Endodermal cell (in vitro differentiated cells): ENCODE data around the gene SH3BP1. TPM values are rescaled to one million over a fixed set of nuclear protein-coding genes. Genes with fewer than 3 reads are reported as not detected.

Experiments used
- DNase-seq: peaks from one replicate; pipeline ENCODE4 v3.0.0-alpha.2; 2017
- H3K27ac ChIP-seq: 2 replicates; pipeline ENCODE4 v1.5.1; 2013; ENCODE audit warnings: mild to moderate bottlenecking, low read depth, low read length, moderate library complexity
- H3K27me3 ChIP-seq: 2 replicates; pipeline ENCODE4 v1.6.1; 2013; ENCODE audit warnings: mild to moderate bottlenecking, low read length, moderate library complexity; ENCODE audit not compliant: insufficient read depth, control insufficient read depth, poor library complexity, severe bottlenecking
- H3K36me3 ChIP-seq: 2 replicates; pipeline ENCODE4 v1.7.0; 2013; ENCODE audit warnings: mild to moderate bottlenecking, low read length, moderate library complexity; ENCODE audit not compliant: control insufficient read depth, insufficient read depth
- H3K4me1 ChIP-seq: one replicate; pipeline ENCODE4 v1.7.0; 2013; ENCODE audit warnings: low read length; ENCODE audit not compliant: control insufficient read depth, insufficient read depth
- H3K4me3 ChIP-seq: 2 replicates; pipeline ENCODE4 v1.5.1; 2013; ENCODE audit warnings: mild to moderate bottlenecking, low read length, moderate library complexity
- H3K9ac ChIP-seq: 2 replicates; pipeline ENCODE4 v1.6.1; 2013; ENCODE audit warnings: mild to moderate bottlenecking, low read length, moderate library complexity; ENCODE audit not compliant: poor library complexity, severe bottlenecking; ENCODE audit errors: extremely low read depth
- H3K9me3 ChIP-seq: 2 replicates; pipeline ENCODE4 v1.6.1; 2013; ENCODE audit warnings: mild to moderate bottlenecking, low read length, moderate library complexity; ENCODE audit not compliant: control insufficient read depth
- H3K27ac Mint-ChIP-seq: 2 replicates; pipeline ENCODE4 v1.8.0; 2020; ENCODE audit warnings: mixed read lengths
- H3K27me3 Mint-ChIP-seq: 2 replicates; pipeline ENCODE4 v1.8.0; 2021; ENCODE audit warnings: mild to moderate bottlenecking, mixed read lengths; ENCODE audit not compliant: insufficient read depth
- H3K36me3 Mint-ChIP-seq: 2 replicates; pipeline ENCODE4 v1.8.0; 2020; ENCODE audit warnings: low read depth, mixed read lengths
- H3K4me1 Mint-ChIP-seq: 2 replicates; pipeline ENCODE4 v1.8.0; 2020; ENCODE audit warnings: mixed read lengths
- H3K4me3 Mint-ChIP-seq: 2 replicates; pipeline ENCODE4 v1.8.0; 2020; ENCODE audit warnings: mild to moderate bottlenecking, moderate library complexity, mixed read lengths
- H3K9me3 Mint-ChIP-seq: 2 replicates; pipeline ENCODE4 v1.8.0; 2020; ENCODE audit warnings: mild to moderate bottlenecking, mixed read lengths
- CTCF ChIP-seq: fragments of 200-600 bp; sonication (generic); conservative IDR thresholded peaks from 2 replicates; pipeline ENCODE4 v1.5.0; 2021; ENCODE audit warnings: antibody characterized with exemption, mild to moderate bottlenecking
- WGBS, 2 experiments: methylation state at CpG; one replicate each; pipeline versions ENCODE4 v1.1.5 to v1.1.7; 2013; ENCODE audit warnings: missing lambda C conversion rate in 2 of 2, mixed read lengths in 1 of 2; ENCODE audit not compliant: insufficient coverage in 1 of 2, insufficient read length in 1 of 2; 5-methylcytosine and 5-hydroxymethylcytosine counted together
- total RNA-seq, 2 donors: library from RNA; stranded (reverse); fragmentation: NEBNext Ultra II Directional in 1 of 2; extraction: Animal tissue kit (Norgen Biotek cat#: 25700) in 1 of 2; gene quantifications; 2 replicates in 1 of 2; 3 replicates in 1 of 2; pipeline ENCODE4 v1.2.1, GENCODE V29; 2021

Gene SH3BP1
- total RNA-seq, 2 donors from 2014 or later = 37.7 to 38.6 TPM

DNA sequence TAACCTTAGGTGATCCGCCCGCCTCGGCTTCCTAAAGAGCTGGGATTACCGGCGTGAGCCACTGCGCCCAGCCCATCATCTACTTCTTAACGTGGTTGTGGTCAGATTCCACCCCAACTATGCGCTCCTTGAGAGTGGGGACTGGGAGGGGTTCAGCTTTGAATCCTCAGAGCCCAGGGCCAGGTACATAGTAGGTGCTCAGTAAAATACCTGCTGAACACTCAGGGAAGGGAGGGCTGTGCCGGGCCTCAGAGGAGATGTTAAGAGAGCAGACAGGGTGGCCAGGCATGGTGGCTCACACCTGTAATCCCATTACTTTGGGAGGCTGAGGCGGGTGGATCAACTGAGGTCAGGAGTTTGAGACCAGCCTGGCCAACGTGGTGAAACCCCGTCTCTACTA, 34.8 kb downstream of the SH3BP1 start:
- 94 to 97% methylated on average over 8 to 12 of the region's 12 CpGs for WGBS, 2 experiments
- no peak overlapping the region for H3K27ac Mint-ChIP-seq

DNA sequence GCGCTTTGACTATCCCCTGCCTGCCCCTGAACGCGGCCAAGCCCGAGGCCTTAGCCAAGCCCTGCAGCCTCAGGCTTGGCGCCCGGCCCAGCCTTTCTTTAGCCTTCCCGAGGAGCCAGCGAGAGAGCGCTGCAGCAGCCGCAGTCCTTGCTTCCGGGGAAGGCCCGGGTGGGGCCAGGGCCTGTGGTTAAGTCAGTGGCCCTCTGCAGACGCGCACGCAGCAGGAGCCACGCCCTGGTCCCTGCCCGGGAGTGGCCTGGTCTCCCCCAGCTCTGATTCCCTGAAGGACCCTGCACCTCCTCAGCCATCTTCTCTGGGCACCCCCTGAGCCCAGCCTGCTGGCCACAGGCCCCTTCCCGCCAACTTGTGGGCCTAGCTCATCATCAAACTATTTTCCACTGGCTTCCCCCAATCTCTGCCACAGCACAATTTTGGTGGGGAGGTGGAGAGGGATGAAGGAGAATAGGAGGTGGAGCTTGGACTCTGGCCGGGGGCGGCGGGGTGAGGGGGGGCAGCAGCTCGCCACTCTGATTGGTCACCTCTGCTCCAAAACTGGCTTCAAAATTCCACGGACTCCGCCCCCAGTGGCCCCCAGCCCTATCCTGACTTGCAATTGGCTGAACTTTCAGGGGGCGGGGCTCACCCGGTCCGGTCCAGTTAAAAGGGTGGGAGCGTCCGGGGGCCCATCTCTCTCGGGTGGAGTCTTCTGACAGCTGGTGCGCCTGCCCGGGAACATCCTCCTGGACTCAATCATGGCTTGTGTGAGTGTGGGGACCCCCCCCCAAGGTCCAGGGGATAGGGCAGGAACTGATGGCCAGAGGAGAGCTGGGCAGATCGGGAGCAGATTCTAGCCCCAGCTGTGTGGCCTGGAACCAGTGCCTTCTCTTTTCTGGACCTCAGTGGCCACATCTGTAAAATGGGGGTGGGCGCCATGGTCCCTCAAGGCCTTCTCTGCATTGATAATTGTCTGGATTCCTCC, 35.8 kb downstream of the SH3BP1 start, which contains the start of gene LGALS1:
TSS of gene LGALS1 (plus strand) at position 686 of the 979 bp plus-strand sequence. CDS start at position 753, 67 bp downstream.
- no peaks in the 10 kb centered on the region for H3K9me3 ChIP-seq
- Mint-ChIP-seq H3K9me3 (no peaks in the 10 kb centered on the region), H3K36me3 (no peaks in the 10 kb centered on the region), H3K27me3 (no peaks in the 10 kb centered on the region), H3K4me3 (peak within 1 kb of the TSS; percentile 51), H3K4me1 (peaks cover 5% of the 10 kb centered on the region), H3K27ac (peak within 1 kb of the TSS; percentile 61)
- DNase-seq = peak; percentile 86
- peak within 1 kb of the TSS; percentile 24 for H3K9ac ChIP-seq
- peaks cover 4% of the 10 kb centered on the region for H3K4me1 ChIP-seq
- 62 to 72% methylated on average over 25 to 34 of the region's 34 CpGs for WGBS, 2 experiments
- H3K36me3 ChIP-seq = no peaks in the 10 kb centered on the region
- no peak within 1 kb of the TSS for H3K27ac ChIP-seq
- no peaks in the 10 kb centered on the region for H3K27me3 ChIP-seq
- no peak for TF ChIP-seq CTCF
- H3K4me3 ChIP-seq = peak within 1 kb of the TSS; percentile 73

More for the DNA sequence above, 34.8 kb downstream of the SH3BP1 start:
- Histone ChIP-seq H3K27me3 (no peaks in the 10 kb centered on the region), H3K4me1 (peaks cover 4% of the 10 kb centered on the region), H3K9me3 (no peaks in the 10 kb centered on the region), H3K4me3 (no peak overlapping the region), H3K9ac (no peak overlapping the region), H3K27ac (no peak overlapping the region), H3K36me3 (no peaks in the 10 kb centered on the region)
- Mint-ChIP-seq H3K27me3 (no peaks in the 10 kb centered on the region), H3K9me3 (no peaks in the 10 kb centered on the region), H3K4me1 (peaks cover 5% of the 10 kb centered on the region), H3K4me3 (no peak overlapping the region), H3K36me3 (peaks cover 4% of the 10 kb centered on the region)
- DNase-seq = no peak
- no peak for TF ChIP-seq CTCF

DNA sequence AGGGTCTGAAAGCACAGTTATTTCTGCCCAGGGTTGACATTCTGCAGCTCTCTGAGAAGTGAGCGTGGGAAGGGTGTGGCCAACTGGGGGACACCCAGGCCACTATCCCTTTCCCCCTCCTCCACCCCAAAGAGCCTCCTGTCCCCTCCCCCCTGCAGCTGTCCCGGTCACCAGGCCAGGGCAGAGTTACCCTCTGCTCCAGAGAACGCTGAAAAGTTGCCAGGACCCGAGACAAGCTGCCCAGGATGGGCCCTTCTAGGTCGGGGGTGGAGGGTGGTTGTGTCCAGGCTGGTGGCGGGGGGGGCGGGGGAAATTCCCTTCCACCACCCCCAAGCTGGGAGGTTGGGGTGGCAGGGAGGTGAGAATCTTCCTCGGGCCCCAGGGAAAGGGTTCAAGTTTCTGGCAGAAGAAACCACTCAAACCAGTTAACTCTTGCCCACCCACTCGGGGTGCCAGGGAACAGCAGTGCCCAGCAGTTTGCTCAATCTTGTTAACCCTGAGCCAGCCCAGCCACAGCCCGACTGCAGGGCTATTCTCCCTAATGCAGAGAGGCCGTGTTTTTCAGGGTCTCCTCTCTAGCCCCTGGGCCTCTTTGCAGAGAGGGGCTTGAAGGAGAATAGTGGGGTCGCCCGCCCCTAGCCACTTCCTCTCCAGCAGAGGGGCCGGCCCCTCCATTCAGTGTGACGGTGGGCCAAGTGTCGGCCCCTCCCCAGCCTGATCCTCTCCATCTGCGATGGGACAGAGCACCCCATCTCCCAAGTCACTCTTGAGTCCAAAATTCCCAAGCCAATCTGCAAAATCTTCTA, 36.7 kb downstream of the SH3BP1 start:
- H3K27ac Mint-ChIP-seq = peak overlapping the region; percentile 61
- TF ChIP-seq CTCF = no peak
- H3K9me3 Mint-ChIP-seq = no peaks in the 10 kb centered on the region
- peaks cover 5% of the 10 kb centered on the region for H3K4me1 Mint-ChIP-seq
- no peak overlapping the region for H3K27ac ChIP-seq
- peak overlapping the region; percentile 73 for H3K4me3 ChIP-seq
- peak overlapping the region; percentile 24 for H3K9ac ChIP-seq
- WGBS, 2 experiments = 30 to 57% methylated on average over 5 to 12 of the region's 17 CpGs
- no peaks in the 10 kb centered on the region for H3K36me3 ChIP-seq
- no peaks in the 10 kb centered on the region for H3K27me3 ChIP-seq
- H3K27me3 Mint-ChIP-seq = no peaks in the 10 kb centered on the region
- H3K4me1 ChIP-seq = peaks cover 4% of the 10 kb centered on the region
- peak overlapping the region; percentile 51 for H3K4me3 Mint-ChIP-seq
- DNase-seq = no peak
- no peaks in the 10 kb centered on the region for H3K36me3 Mint-ChIP-seq
- H3K9me3 ChIP-seq = no peaks in the 10 kb centered on the region
